Duodenal mucosa (tissue), 2 donors: ENCODE measurements around the gene PRKCH.

ENCODE experiments used
- H3K27ac ChIP-seq: one replicate; pipeline ENCODE4 v1.7.0; 2013; ENCODE audit warnings: low read depth, low read length
- H3K27me3 ChIP-seq, 2 donors: one replicate each; pipeline ENCODE4 v1.7.0; 2013; ENCODE audit warnings: low read length in 2 of 2, control low read depth in 1 of 2; ENCODE audit not compliant: insufficient read depth in 2 of 2, control insufficient read depth in 1 of 2
- H3K36me3 ChIP-seq, 2 donors: one replicate each; pipeline ENCODE4 v1.7.0; 2013; ENCODE audit warnings: low read length in 2 of 2, control low read depth in 1 of 2; ENCODE audit not compliant: insufficient read depth in 2 of 2, control insufficient read depth in 1 of 2
- H3K4me1 ChIP-seq, 2 donors: one replicate each; pipeline ENCODE4 v1.7.0; 2013; ENCODE audit warnings: low read length in 2 of 2, control low read depth in 1 of 2; ENCODE audit not compliant: insufficient read depth in 2 of 2, control insufficient read depth in 1 of 2
- H3K4me3 ChIP-seq, 2 donors: one replicate each; pipeline ENCODE4 v1.7.0; 2013; ENCODE audit warnings: low read length in 2 of 2, low read depth in 1 of 2
- H3K9ac ChIP-seq, 2 donors: one replicate each; pipeline ENCODE4 v1.7.0; 2013; ENCODE audit warnings: low read length in 2 of 2, low read depth in 1 of 2
- H3K9me3 ChIP-seq, 2 donors: one replicate each; pipeline ENCODE4 v1.7.0; 2013; ENCODE audit warnings: low read length in 2 of 2, control low read depth in 1 of 2; ENCODE audit not compliant: control insufficient read depth in 1 of 2

The PRKCH gene

DNA sequence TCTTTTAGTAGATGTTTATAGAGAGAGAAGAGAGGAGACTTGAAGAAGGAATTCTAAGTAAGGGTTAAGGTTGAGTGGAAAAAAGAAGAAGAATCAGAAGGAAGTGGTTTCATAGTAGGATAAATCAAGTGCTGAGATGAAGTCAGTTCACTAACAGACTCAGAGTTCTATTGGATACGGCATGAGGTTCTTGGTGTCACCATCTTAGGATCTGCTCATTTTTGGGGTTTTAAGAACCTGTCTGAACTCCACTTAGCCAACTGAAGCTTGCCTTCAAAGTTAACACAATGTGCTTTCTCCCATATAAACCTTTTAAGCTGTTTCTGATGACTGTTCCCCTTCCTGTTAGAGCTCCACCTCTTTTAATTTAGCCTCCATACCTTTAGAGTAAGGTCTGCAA is 152.6 kb downstream of the PRKCH start:
- H3K4me1 ChIP-seq: peaks cover 61 to 64% of the 10 kb centered on the region in 2 donors
- H3K9ac ChIP-seq: no peak overlapping the region
- no peak overlapping the region for H3K4me3 ChIP-seq
- H3K36me3 ChIP-seq: no peaks in the 10 kb centered on the region
- no peaks in the 10 kb centered on the region for H3K9me3 ChIP-seq
- H3K27me3 ChIP-seq: no peaks in the 10 kb centered on the region
- H3K27ac ChIP-seq: no peak overlapping the region

DNA sequence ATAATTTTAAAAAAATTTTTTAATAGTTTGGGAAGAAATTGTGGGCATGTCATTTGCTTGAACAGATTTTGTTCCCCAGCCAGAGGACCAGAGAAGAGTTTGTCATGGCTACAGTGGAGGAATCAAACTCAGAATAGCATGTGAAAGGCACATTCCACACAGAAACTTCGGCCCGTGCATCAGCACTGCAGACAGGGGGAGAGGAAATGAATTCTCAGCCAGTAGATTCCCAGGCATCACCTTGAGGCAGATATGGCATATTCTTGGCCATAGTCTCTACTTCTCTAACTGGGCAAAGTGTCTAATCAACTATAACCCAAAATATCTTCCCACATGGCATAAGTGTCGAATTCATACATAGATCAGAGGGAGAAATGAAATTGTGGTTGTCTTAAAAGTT is 153.3 kb downstream of the PRKCH start:
- H3K36me3 ChIP-seq: no peaks in the 10 kb centered on the region
- H3K9ac ChIP-seq: no peak overlapping the region
- no peaks in the 10 kb centered on the region for H3K9me3 ChIP-seq
- H3K4me3 ChIP-seq: no peak overlapping the region
- H3K27me3 ChIP-seq: no peaks in the 10 kb centered on the region
- peaks cover 68% of the 10 kb centered on the region in 2 donors for H3K4me1 ChIP-seq
- H3K27ac ChIP-seq: no peak overlapping the region

DNA sequence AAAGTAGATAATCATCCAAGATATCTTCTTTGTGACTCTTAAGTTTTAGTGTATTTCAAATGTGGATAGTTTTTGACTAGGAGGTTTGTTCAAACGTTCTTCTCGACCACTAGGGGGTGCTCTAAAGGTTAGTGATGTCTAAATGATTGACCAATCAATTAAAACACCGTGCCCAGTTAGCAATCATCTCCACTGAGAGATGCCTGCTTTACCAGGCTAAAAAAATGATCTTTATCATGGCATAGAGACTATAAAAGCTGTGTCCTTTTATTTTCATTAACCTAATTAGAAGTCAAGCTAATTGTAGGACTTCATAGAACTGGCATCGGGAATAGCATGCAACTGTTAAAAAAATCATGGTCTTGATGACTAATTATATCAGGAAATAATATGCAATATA is 153.9 kb downstream of the PRKCH start:
- Histone ChIP-seq H3K27ac (no peak overlapping the region), H3K4me1 (peaks cover 62 to 74% of the 10 kb centered on the region in 2 donors), H3K9ac (no peak overlapping the region), H3K27me3 (no peaks in the 10 kb centered on the region), H3K4me3 (no peak overlapping the region), H3K9me3 (no peaks in the 10 kb centered on the region), H3K36me3 (no peaks in the 10 kb centered on the region)

- H3K36me3 ChIP-seq: no peaks in the 10 kb centered on the region
- no peak overlapping the region for H3K4me3 ChIP-seq
- peak overlapping the region; percentile 5 to 51 for H3K9ac ChIP-seq
- peaks cover 60 to 71% of the 10 kb centered on the region in 2 donors for H3K4me1 ChIP-seq
- H3K27me3 ChIP-seq: no peaks in the 10 kb centered on the region
- H3K27ac ChIP-seq: peak overlapping the region; percentile 74
- no peaks in the 10 kb centered on the region for H3K9me3 ChIP-seq
These were observed 154.8 kb downstream of the PRKCH start for GRCh38 chr14:61476105-61476753.

GRCh38 chr14:61476754-61477410 is 155.5 kb downstream of the PRKCH start:
- Histone ChIP-seq H3K4me1 (peaks cover 55 to 66% of the 10 kb centered on the region in 2 donors), H3K27ac (peak overlapping the region; percentile 78), H3K9ac (peak overlapping the region; percentile 5 to 51)

GRCh38 chr14:61477712-61478462 is 156.5 kb downstream of the PRKCH start:
- Histone ChIP-seq H3K4me1 (peaks cover 47 to 57% of the 10 kb centered on the region in 2 donors), H3K4me3 (peak overlapping the region in 1 of 2 donors; percentile 8), H3K9ac (peak overlapping the region; percentile 44 to 52)

More at GRCh38 chr14:61476754-61477410, 155.5 kb downstream of the PRKCH start:
- Histone ChIP-seq H3K36me3 (no peaks in the 10 kb centered on the region), H3K27me3 (no peaks in the 10 kb centered on the region), H3K4me3 (no peak overlapping the region), H3K9me3 (no peaks in the 10 kb centered on the region)

GRCh38 chr14:61478971-61479473 is 157.6 kb downstream of the PRKCH start:
- Histone ChIP-seq H3K27ac (no peak overlapping the region), H3K4me3 (no peak overlapping the region), H3K4me1 (peaks cover 41 to 53% of the 10 kb centered on the region in 2 donors), H3K27me3 (no peaks in the 10 kb centered on the region), H3K9ac (peak overlapping the region in 1 of 2 donors; percentile 52), H3K36me3 (no peaks in the 10 kb centered on the region), H3K9me3 (no peaks in the 10 kb centered on the region)

More at GRCh38 chr14:61477712-61478462, 156.5 kb downstream of the PRKCH start:
- Histone ChIP-seq H3K36me3 (no peaks in the 10 kb centered on the region), H3K27me3 (no peaks in the 10 kb centered on the region), H3K27ac (peak overlapping the region; percentile 78), H3K9me3 (no peaks in the 10 kb centered on the region)

- Histone ChIP-seq H3K36me3 (no peaks in the 10 kb centered on the region), H3K9me3 (no peaks in the 10 kb centered on the region), H3K9ac (no peak overlapping the region), H3K27me3 (no peaks in the 10 kb centered on the region), H3K4me1 (peaks cover 37 to 53% of the 10 kb centered on the region in 2 donors), H3K4me3 (no peak overlapping the region), H3K27ac (no peak overlapping the region)
These were observed 158.5 kb downstream of the PRKCH start for GRCh38 chr14:61479746-61480502.

DNA sequence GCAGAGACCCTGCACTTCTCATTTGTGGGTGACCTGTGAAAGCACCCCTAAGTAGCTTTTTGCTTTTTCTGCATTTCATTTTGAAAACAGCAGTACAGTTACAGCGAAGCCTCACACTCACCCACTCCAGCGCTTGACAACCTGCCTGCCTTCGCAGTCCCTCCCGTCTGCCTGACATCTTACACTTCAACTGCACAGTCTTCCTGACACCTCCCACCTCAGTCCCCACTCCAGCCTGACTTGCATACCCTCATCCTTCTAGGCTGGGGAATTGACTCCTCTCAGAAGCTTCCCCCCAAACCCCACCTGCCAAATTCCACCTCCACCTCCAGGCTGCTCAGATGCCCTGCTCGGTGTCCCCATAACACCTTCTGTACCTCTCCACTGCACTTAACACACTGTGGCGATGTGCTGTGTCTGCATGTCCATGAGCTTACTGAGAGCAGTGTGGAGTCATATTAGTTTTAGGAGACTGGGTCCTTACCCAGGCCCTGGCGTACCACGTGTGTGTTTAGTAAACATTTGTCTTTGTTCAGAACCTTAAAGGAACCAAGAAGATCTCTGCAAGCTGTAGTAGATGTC is 159.4 kb downstream of the PRKCH start:
- Histone ChIP-seq H3K9me3 (no peaks in the 10 kb centered on the region), H3K36me3 (no peaks in the 10 kb centered on the region), H3K9ac (no peak overlapping the region), H3K4me1 (peaks cover 35 to 52% of the 10 kb centered on the region in 2 donors), H3K27me3 (no peaks in the 10 kb centered on the region), H3K27ac (no peak overlapping the region), H3K4me3 (no peak overlapping the region)
